H9 (cell line): Measurements from ENCODE around the gene KANSL1L. TPM values are rescaled to one million over a fixed set of nuclear protein-coding genes. Genes with fewer than 3 reads are reported as not detected.
"Not testable (repeated sequence)": the region's sequence is repeated elsewhere in the genome, so short reads cannot be mapped to it uniquely, and the experiment has no call there.

Source experiments
- DNase-seq: peaks from one replicate; pipeline ENCODE4 v3.0.0-alpha.2; 2017
- H2AFZ ChIP-seq: one replicate; pipeline ENCODE4 v1.6.1; 2013; ENCODE audit warnings: mild to moderate bottlenecking, low read length, control low read depth, moderate library complexity
- H2AK5ac ChIP-seq: 2 replicates; pipeline ENCODE4 v1.6.1; 2013; ENCODE audit warnings: low read length, control low read depth, mixed read lengths; ENCODE audit not compliant: insufficient read length
- H2BK120ac ChIP-seq: one replicate; pipeline ENCODE4 v1.6.1; 2013; ENCODE audit warnings: low read depth, mild to moderate bottlenecking, low read length, control low read depth, inconsistent platforms; ENCODE audit not compliant: poor library complexity, severe bottlenecking
- H2BK12ac ChIP-seq: 2 replicates; pipeline ENCODE4 v1.6.1; 2013; ENCODE audit warnings: low read length, control low read depth, mixed read lengths, low read depth; ENCODE audit not compliant: insufficient read length
- H2BK15ac ChIP-seq: 2 replicates; pipeline ENCODE4 v1.6.1; 2013; ENCODE audit warnings: low read depth, low read length, control low read depth
- H2BK20ac ChIP-seq: one replicate; pipeline ENCODE4 v1.6.1; 2013; ENCODE audit warnings: low read depth, mild to moderate bottlenecking, low read length, control low read depth, inconsistent platforms; ENCODE audit not compliant: poor library complexity, severe bottlenecking
- H2BK5ac ChIP-seq: 2 replicates; pipeline ENCODE4 v1.6.1; 2013; ENCODE audit warnings: low read length, control low read depth, mixed read lengths; ENCODE audit not compliant: insufficient read length
- H3K14ac ChIP-seq: 2 replicates; pipeline ENCODE4 v1.6.1; 2013; ENCODE audit warnings: low read length, control low read depth; ENCODE audit not compliant: insufficient read depth
- H3K18ac ChIP-seq: 2 replicates; pipeline ENCODE4 v1.6.1; 2013; ENCODE audit warnings: low read depth, mild to moderate bottlenecking, mixed read lengths, low read length, control low read depth; ENCODE audit not compliant: insufficient read length
- H3K23ac ChIP-seq: 2 replicates; pipeline ENCODE4 v1.6.1; 2013; ENCODE audit warnings: low read length, control low read depth, mixed read lengths, low read depth; ENCODE audit not compliant: insufficient read length
- H3K23me2 ChIP-seq: 2 replicates; pipeline ENCODE4 v1.6.1; 2013; ENCODE audit warnings: low read depth, mild to moderate bottlenecking, mixed read lengths, low read length, control low read depth; ENCODE audit not compliant: insufficient read length, poor library complexity, severe bottlenecking
- H3K27ac ChIP-seq: 2 replicates; pipeline ENCODE4 v1.5.1; 2013; ENCODE audit warnings: low read length, control low read depth, mixed read lengths, low read depth; ENCODE audit not compliant: insufficient read length
- H3K27me3 ChIP-seq: 2 replicates; pipeline ENCODE4 v1.6.1; 2013; ENCODE audit warnings: low read length, control low read depth, inconsistent platforms; ENCODE audit not compliant: insufficient read depth
- H3K4ac ChIP-seq: 2 replicates; pipeline ENCODE4 v1.6.1; 2013; ENCODE audit warnings: low read depth, mild to moderate bottlenecking, control low read depth, inconsistent platforms, low read length, moderate library complexity
- H3K4me1 ChIP-seq: 2 replicates; pipeline ENCODE4 v1.6.1; 2013; ENCODE audit warnings: low read length, control low read depth, inconsistent platforms; ENCODE audit not compliant: insufficient read depth
- H3K4me2 ChIP-seq: 2 replicates; pipeline ENCODE4 v1.6.1; 2013; ENCODE audit warnings: low read length, control low read depth, mixed read lengths; ENCODE audit not compliant: insufficient read length, insufficient read depth
- H3K56ac ChIP-seq: 2 replicates; pipeline ENCODE4 v1.6.1; 2013; ENCODE audit warnings: low read depth, mild to moderate bottlenecking, mixed read lengths, low read length, control low read depth; ENCODE audit not compliant: insufficient read length
- H3K79me1 ChIP-seq: 2 replicates; pipeline ENCODE4 v1.6.1; 2013; ENCODE audit warnings: low read depth, mild to moderate bottlenecking, moderate library complexity, low read length, control low read depth, inconsistent platforms; ENCODE audit not compliant: insufficient read depth, poor library complexity, severe bottlenecking
- H3K79me2 ChIP-seq: 2 replicates; pipeline ENCODE4 v1.6.1; 2013; ENCODE audit warnings: low read length, control low read depth, inconsistent platforms; ENCODE audit not compliant: insufficient read depth
- H3K9ac ChIP-seq: 2 replicates; pipeline ENCODE4 v1.6.1; 2013; ENCODE audit warnings: low read length, control low read depth, mixed read lengths; ENCODE audit not compliant: insufficient read length; ENCODE audit errors: extremely low read depth
- H3K9me3 ChIP-seq: one replicate; pipeline ENCODE4 v1.6.1; 2013; ENCODE audit warnings: low read depth, low read length, inconsistent platforms; ENCODE audit not compliant: control insufficient read depth
- H3T11ph ChIP-seq: one replicate; pipeline ENCODE4 v1.6.1; 2013; ENCODE audit warnings: mild to moderate bottlenecking, low read length, control low read depth, inconsistent platforms
- H4K20me1 ChIP-seq: one replicate; pipeline ENCODE4 v1.6.1; 2013; ENCODE audit not compliant: control insufficient read depth, insufficient read length, insufficient read depth
- H4K5ac ChIP-seq: 2 replicates; pipeline ENCODE4 v1.6.1; 2013; ENCODE audit warnings: low read depth, mild to moderate bottlenecking, mixed read lengths, low read length, control low read depth; ENCODE audit not compliant: insufficient read length
- H4K8ac ChIP-seq: replicated peaks from 2 replicates; pipeline ENCODE4 v1.6.1; 2013; ENCODE audit warnings: low read length, control low read depth, mixed read lengths, low read depth; ENCODE audit not compliant: insufficient read length
- H4K91ac ChIP-seq: 2 replicates; pipeline ENCODE4 v1.6.1; 2013; ENCODE audit warnings: low read depth, mild to moderate bottlenecking, moderate library complexity, mixed read lengths, low read length, control low read depth; ENCODE audit not compliant: insufficient read length
- H3K27ac Mint-ChIP-seq, 3 experiments: 2 replicates in 2 of 3; 3 replicates in 1 of 3; pipeline ENCODE4 v1.8.0; 2020 to 2021; ENCODE audit warnings: mixed read lengths in 3 of 3, mild to moderate bottlenecking in 1 of 3, moderate library complexity in 1 of 3
- H3K27me3 Mint-ChIP-seq: 2 replicates; pipeline ENCODE4 v1.8.0; 2021; ENCODE audit warnings: low read depth, mild to moderate bottlenecking, moderate library complexity, mixed read lengths
- H3K36me3 Mint-ChIP-seq, 3 experiments: 2 replicates in 2 of 3; 3 replicates in 1 of 3; pipeline ENCODE4 v1.8.0; 2020 to 2021; ENCODE audit warnings: low read depth in 3 of 3, mixed read lengths in 3 of 3; ENCODE audit not compliant: insufficient read depth in 1 of 3
- H3K4me1 Mint-ChIP-seq, 2 experiments: 2 replicates each; pipeline ENCODE4 v1.8.0; 2020; ENCODE audit warnings: mixed read lengths in 2 of 2
- H3K4me3 Mint-ChIP-seq, 2 experiments: 2 replicates in 1 of 2; 3 replicates in 1 of 2; pipeline ENCODE4 v1.8.0; 2020 to 2021; ENCODE audit warnings: mild to moderate bottlenecking in 2 of 2, mixed read lengths in 2 of 2, moderate library complexity in 1 of 2
- H3K9me3 Mint-ChIP-seq, 2 experiments: 2 replicates in 1 of 2; 3 replicates in 1 of 2; pipeline ENCODE4 v1.8.0; 2020; ENCODE audit warnings: mild to moderate bottlenecking in 2 of 2, mixed read lengths in 2 of 2, moderate library complexity in 1 of 2
- WGBS: extraction: QIAGEN DNeasy Blood & Tissue Kit; methylation state at CpG from one replicate; pipeline ENCODE4 v1.1.7; 2013; ENCODE audit warnings: missing lambda C conversion rate, low lambda C conversion rate, mixed read lengths; ENCODE audit not compliant: insufficient read length; ENCODE audit errors: extremely low coverage; 5-methylcytosine and 5-hydroxymethylcytosine counted together
- total RNA-seq: library from RNA; stranded (reverse); gene quantifications from 2 replicates; pipeline ENCODE4 v1.2.1, GENCODE V29; 2021
- TF ChIP-seq, protein P1 (sequence below): fragments of 200-600 bp; sonication (generic); conservative IDR thresholded peaks from 3 replicates; pipeline ENCODE4 v1.8.0; 2021; ENCODE audit warnings: antibody characterized with exemption, mild to moderate bottlenecking

The KANSL1L gene
- total RNA-seq, 1 experiment from 2014 or later: 8.2 TPM

DNA sequence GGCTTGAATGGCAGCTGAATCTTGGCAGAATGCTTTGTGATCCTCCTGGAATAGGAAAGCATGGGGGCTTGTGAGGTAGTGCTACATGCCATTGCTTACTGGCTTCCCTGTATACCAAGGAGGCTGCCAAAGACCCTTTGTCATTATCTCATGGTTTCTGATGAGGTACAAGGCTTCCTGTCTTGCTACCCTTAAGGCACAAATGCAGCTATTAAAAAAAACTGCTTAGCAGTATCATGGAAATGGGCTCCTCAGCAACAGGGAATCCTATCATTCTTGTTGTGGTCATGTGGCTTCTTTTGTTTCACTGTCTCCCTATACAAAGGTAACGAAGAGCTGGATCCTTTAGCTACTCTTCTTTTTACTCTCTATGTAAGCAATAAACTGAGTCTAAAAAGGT is 6.6 kb upstream of the KANSL1L start:
- Histone ChIP-seq H3K4me2 (no peak overlapping the region), H2AFZ (no peak overlapping the region)
- WGBS: no CpG with 5 or more reads among the region's 1 CpG

DNA sequence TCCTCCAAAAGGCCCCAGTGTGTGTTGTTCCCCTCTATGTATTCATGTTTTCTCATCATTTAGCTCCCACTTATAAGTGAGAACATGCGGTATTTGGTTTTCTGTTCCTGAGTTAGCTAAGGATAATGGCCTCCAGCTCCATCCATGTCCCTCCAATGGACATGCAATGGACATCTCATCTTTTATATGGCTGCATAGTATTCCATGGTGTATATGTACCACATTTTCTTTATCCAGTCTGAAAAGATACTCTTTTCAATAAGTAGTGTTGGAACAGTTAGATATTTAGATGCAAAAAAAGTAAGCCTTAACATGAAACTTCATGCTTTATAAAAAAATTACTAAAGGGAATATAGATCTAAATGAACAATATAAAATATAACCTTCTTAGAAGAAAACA is 5.9 kb upstream of the KANSL1L start:
- H3K36me3 Mint-ChIP-seq, H2AFZ ChIP-seq, H2AK5ac ChIP-seq, H3K4me3 Mint-ChIP-seq, H3K23ac ChIP-seq, H2BK15ac ChIP-seq, H3K27me3 Mint-ChIP-seq, H2BK120ac ChIP-seq, H2BK20ac ChIP-seq, DNase-seq, H4K8ac ChIP-seq, H3K23me2 ChIP-seq, H2BK5ac ChIP-seq, H3K4ac ChIP-seq, H3T11ph ChIP-seq, H3K9ac ChIP-seq, H3K27ac ChIP-seq, H3K9me3 ChIP-seq, H3K18ac ChIP-seq, H3K79me1 ChIP-seq, H3K56ac ChIP-seq, H3K14ac ChIP-seq, H3K79me2 ChIP-seq, H4K20me1 ChIP-seq, H3K9me3 Mint-ChIP-seq, H4K91ac ChIP-seq, H3K27me3 ChIP-seq, H2BK12ac ChIP-seq, H4K5ac ChIP-seq, H3K4me2 ChIP-seq, H3K4me1 ChIP-seq: not testable (repeated sequence)
- Mint-ChIP-seq H3K27ac (peak overlapping the region in 1 of 3 experiments; percentile 83; a peak in 1 of 7 replicates), H3K4me1 (peaks cover 40 to 52% of the 10 kb centered on the region in 2 experiments)
- WGBS: no CpG with 5 or more reads among the region's 1 CpG

More for the DNA sequence above, 6.6 kb upstream of the KANSL1L start:
- Histone ChIP-seq H4K20me1 (no peaks in the 10 kb centered on the region), H3K18ac (no peak overlapping the region), H4K5ac (no peak overlapping the region), H3K14ac (no peak overlapping the region), H3K56ac (no peak overlapping the region), H3K27ac (peak overlapping the region; percentile 60), H3K23me2 (no peaks in the 10 kb centered on the region), H2AK5ac (no peak overlapping the region), H2BK15ac (no peak overlapping the region), H2BK12ac (no peak overlapping the region), H3K4ac (no peak overlapping the region), H2BK5ac (no peak overlapping the region), H3K9ac (no peak overlapping the region), H3T11ph (no peak overlapping the region), H2BK120ac (no peak overlapping the region), H3K27me3 (no peaks in the 10 kb centered on the region), H3K79me2 (no peaks in the 10 kb centered on the region), H3K9me3 (no peaks in the 10 kb centered on the region), H4K8ac (no peak overlapping the region), H3K23ac (no peak overlapping the region), H3K4me1 (peaks cover 4% of the 10 kb centered on the region; the same call in 1 of the 2 replicates), H4K91ac (no peak overlapping the region), H2BK20ac (no peak overlapping the region), H3K79me1 (no peaks in the 10 kb centered on the region)
- H3K9me3 Mint-ChIP-seq: peaks cover 8 to 13% of the 10 kb centered on the region in 2 experiments
- peaks cover 38 to 48% of the 10 kb centered on the region in 2 experiments for H3K4me1 Mint-ChIP-seq
- peaks cover 4 to 14% (median 9%) of the 10 kb centered on the region in 3 experiments; a peak in 6 of 7 replicates for H3K36me3 Mint-ChIP-seq
- no peaks in the 10 kb centered on the region for H3K27me3 Mint-ChIP-seq
- TF ChIP-seq, protein P1, sequence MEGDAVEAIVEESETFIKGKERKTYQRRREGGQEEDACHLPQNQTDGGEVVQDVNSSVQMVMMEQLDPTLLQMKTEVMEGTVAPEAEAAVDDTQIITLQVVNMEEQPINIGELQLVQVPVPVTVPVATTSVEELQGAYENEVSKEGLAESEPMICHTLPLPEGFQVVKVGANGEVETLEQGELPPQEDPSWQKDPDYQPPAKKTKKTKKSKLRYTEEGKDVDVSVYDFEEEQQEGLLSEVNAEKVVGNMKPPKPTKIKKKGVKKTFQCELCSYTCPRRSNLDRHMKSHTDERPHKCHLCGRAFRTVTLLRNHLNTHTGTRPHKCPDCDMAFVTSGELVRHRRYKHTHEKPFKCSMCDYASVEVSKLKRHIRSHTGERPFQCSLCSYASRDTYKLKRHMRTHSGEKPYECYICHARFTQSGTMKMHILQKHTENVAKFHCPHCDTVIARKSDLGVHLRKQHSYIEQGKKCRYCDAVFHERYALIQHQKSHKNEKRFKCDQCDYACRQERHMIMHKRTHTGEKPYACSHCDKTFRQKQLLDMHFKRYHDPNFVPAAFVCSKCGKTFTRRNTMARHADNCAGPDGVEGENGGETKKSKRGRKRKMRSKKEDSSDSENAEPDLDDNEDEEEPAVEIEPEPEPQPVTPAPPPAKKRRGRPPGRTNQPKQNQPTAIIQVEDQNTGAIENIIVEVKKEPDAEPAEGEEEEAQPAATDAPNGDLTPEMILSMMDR: no peak
- peak overlapping the region; percentile 36 to 94 (median 83) for H3K27ac Mint-ChIP-seq
- DNase-seq: peak; percentile 75
- H3K4me3 Mint-ChIP-seq: no peak overlapping the region
